ENCODE data around the gene VAC14. TPM values are rescaled to one million over a fixed set of nuclear protein-coding genes. Genes with fewer than 3 reads are reported as not detected.
"Not testable (repeated sequence)": the region's sequence is repeated elsewhere in the genome, so short reads cannot be mapped to it uniquely, and the experiment has no call there.

Gene VAC14
- total RNA-seq, result 14.2 and 17.9 TPM in 2 replicates

GRCh38 chr16:70800781-70801480, at the start of gene VAC14:
TSS of gene VAC14 (minus strand) at chr16:70801158. CDS start at chr16:70800900, 258 bp downstream.
- peak; percentile 89 to 93 for DNase-seq (ENCODE audit: low read depth in 2 of 2)

- DNase-seq (ENCODE audit: low read depth in 2 of 2), result peak in 1 of 2 donors; percentile 23
These were observed 22.6 kb upstream of the VAC14 start for GRCh38 chr16:70823498-70824118.

GRCh38 chr16:70822734-70823133, 21.8 kb upstream of the VAC14 start:
- not testable (repeated sequence) for DNase-seq (ENCODE audit: low read depth in 2 of 2)

GRCh38 chr16:70818088-70818487, 17.1 kb upstream of the VAC14 start:
- DNase-seq (ENCODE audit: low read depth in 2 of 2), result not testable (repeated sequence)

GRCh38 chr16:70809392-70810060, 8.6 kb upstream of the VAC14 start:
- no peak for DNase-seq (ENCODE audit: low read depth in 2 of 2)

- no peak for DNase-seq (ENCODE audit: low read depth in 2 of 2)
These were observed 7.4 kb upstream of the VAC14 start for GRCh38 chr16:70808371-70808770.

- peak in 1 of 2 donors; percentile 91 for DNase-seq (ENCODE audit: low read depth in 2 of 2)
These were observed 4.8 kb upstream of the VAC14 start for GRCh38 chr16:70805787-70806186.

GRCh38 chr16:70805380-70805779, 4.4 kb upstream of the VAC14 start:
- peak in 1 of 2 donors; percentile 40 for DNase-seq (ENCODE audit: low read depth in 2 of 2)

- no peak for DNase-seq (ENCODE audit: low read depth in 2 of 2)
These were observed 3.8 kb upstream of the VAC14 start for GRCh38 chr16:70804734-70805169.

- peak in 1 of 2 donors; percentile 92 for DNase-seq (ENCODE audit: low read depth in 2 of 2)
These were observed 3.3 kb upstream of the VAC14 start for GRCh38 chr16:70804153-70804733.

GRCh38 chr16:70803319-70803718, 2.4 kb upstream of the VAC14 start:
- no peak for DNase-seq (ENCODE audit: low read depth in 2 of 2)

- no peak for DNase-seq (ENCODE audit: low read depth in 2 of 2)
These were observed 653 bp upstream of the VAC14 start for GRCh38 chr16:70801611-70802010.

- peak; percentile 15 to 21 for DNase-seq (ENCODE audit: low read depth in 2 of 2)
These were observed 647 bp downstream of the VAC14 start for GRCh38 chr16:70800311-70800710.

GRCh38 chr16:70796301-70796700, 4.7 kb downstream of the VAC14 start:
- DNase-seq (ENCODE audit: low read depth in 2 of 2), result no peak

- no peak for DNase-seq (ENCODE audit: low read depth in 2 of 2)
These were observed 5.6 kb downstream of the VAC14 start for GRCh38 chr16:70795296-70795912.

GRCh38 chr16:70793851-70794502, 7.0 kb downstream of the VAC14 start:
- no peak for DNase-seq (ENCODE audit: low read depth in 2 of 2)

- DNase-seq (ENCODE audit: low read depth in 2 of 2), result no peak
These were observed 10.1 kb downstream of the VAC14 start for GRCh38 chr16:70790815-70791214.

GRCh38 chr16:70789595-70790447, 11.1 kb downstream of the VAC14 start:
- DNase-seq (ENCODE audit: low read depth in 2 of 2), result no peak

- DNase-seq (ENCODE audit: low read depth in 2 of 2), result no peak
These were observed 12.0 kb downstream of the VAC14 start for GRCh38 chr16:70788668-70789594.
